Measurements from ENCODE around the gene PTRHD1.
"Not testable (repeated sequence)": the region's sequence is repeated elsewhere in the genome, so short reads cannot be mapped to it uniquely, and the experiment has no call there.

PTRHD1 gene

DNA sequence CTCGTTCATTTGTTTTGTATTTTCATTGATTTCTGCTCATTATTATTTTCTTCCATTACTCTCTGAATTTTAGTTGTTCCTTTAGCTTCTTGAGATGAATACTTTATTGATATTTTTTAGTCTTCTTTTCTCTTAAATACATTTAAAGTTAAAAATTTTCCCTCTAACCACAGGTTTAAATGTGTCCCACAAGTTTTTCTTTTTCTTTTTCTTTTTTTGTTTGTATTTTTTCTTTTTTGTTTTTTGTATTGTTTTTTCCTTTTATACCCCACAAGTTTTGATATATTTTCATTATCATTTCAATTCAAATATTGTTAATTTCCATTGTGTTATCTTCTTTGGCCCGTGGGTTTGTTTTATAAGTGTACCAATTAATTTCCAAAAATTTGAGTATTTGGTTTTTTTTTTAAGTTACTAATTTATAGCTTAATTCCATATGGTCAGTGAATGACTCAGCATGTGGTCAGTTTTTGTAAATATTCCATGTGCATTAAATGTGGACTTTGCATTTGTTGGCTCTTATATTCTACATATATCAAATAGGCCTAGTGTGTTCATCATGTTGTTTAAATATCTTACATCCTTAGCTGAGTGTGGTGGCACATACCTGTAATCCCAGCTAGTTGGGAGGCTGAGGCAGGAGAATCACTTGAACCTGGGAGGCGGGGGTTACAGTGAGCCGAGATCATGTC lies 16.3 kb upstream of the PTRHD1 start:
- no peak for DNase-seq (ENCODE audit: low read depth, low spot score)

DNA sequence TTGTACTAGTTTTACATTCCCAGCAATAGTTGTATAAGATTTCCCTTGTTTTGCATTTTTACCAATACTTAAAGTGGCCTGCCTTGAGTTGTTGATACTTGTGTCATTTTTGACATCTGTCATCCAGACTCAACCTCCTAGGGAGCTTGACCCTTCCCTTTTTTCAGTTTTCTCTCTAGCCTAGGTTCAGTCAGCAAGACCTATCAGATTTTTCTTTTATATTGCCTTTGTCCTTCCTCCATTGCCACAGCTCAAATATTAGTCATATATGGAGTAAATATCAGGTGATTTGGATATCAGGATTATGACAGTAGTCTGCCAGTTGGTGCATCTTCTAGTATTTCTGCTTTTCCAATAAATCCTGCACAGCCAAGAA lies 13.5 kb upstream of the PTRHD1 start:
- no peak for DNase-seq (ENCODE audit: low read depth, low spot score)

DNA sequence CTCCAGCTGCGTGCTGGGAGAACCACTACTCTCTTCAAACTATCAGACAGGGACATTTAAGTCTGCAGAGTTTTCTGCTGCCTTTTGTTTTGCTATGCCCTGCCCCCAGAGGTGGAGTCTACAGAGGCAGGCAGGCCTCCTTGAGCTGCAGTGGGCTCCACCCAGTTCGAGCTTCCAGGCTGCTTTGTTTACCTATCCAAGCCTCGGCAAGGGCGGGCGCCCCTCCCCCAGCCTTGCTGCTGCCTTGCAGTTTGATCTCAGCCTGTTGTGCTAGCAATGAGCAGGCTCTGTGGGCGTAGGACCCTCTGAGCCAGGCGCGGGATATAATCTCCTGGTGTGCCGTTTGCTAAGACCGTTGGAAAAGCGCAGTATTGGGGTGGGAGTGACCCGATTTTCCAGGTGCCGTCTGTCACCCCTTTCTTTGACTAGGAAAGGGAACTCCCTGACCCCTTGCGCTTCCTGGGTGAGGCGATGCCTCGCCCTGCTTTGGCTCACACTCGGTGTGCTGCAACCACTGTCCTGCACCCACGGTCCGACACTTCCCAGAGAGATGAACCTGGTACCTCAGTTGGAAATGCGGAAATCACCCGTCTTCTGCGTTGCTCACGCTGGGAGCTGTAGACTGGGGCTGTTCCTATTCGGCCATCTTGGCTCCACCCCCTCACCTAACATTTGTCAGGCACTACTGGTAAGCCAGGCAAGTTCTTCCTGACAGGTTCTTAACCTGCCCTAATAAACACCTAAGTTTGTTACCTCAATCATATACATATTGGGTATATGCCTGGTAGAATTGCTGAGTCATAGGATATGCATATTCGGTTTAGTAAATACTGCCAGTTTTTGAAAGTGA lies 12.8 kb upstream of the PTRHD1 start:
- not testable (repeated sequence) for DNase-seq (ENCODE audit: low read depth, low spot score)

DNA sequence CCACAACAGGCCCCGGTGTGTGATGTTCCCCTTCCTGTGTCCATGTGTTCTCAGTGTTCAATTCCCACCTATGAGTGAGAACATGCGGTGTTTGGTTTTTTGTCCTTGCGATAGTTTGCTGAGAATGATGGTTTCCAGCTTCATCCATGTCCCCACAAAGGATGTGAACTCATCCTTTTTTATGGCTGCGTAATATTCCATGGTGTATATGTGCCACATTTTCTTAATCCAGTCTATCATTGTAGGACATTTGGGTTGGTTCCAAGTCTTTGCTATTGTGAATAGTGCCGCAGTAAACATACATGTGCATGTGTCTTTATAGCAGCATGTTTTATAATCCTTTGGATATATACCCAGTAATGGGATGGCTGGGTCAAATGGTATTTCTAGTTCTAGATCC lies 7.3 kb upstream of the PTRHD1 start:
- DNase-seq (ENCODE audit: low read depth, low spot score): not testable (repeated sequence)

DNA sequence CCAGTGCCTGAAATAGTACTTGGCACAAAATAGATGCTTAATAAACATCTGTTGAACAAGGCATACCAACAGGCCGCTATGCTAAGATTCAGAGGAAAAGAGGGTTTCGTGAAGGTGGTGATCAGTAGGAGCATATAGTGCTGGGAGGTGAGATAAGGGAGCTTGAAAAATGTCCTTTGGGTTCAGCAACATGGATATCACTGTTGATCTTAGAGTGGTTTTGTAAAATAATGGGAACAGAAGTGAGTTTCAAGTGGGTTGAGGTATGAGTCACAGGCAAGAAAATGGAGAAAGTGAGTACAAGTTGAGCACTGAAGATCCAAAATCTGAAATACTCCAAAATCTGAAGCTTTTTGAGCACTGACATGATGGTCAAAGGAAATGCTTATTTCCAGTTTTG lies 4.5 kb upstream of the PTRHD1 start:
- no peak for DNase-seq (ENCODE audit: low read depth, low spot score)

DNA sequence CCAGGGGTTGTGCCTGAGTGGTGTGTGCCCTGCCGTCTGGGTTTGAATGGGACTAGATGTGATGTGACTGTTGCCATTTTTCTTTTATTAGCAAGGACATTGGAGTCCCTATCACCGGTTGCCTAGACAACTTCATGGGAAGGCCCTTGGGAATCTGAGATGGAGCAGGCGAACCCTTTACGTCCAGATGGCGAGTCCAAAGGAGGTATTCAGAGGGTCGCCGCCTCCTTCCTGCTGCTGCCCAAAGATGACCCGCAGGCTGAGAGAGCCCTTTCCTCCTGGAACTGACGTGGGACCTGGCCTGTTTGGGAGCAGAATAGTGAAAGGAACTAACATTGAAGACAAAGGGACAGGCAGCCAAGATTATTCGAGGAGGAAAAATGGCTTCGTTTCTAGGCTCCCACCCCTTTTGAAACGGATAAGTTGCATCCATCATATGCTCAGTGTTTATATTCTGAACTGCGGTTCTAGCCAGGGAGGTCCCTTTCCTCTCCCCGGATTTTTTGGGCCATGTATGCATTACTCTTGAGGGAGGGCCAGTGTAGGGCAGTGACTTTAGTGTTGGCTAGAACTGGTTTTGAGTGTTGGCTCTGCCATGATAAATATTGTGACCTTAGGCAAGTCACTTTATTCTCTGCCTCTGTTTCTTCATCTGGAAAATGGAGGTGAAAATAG lies 707 bp upstream of the PTRHD1 start:
- no peak for DNase-seq (ENCODE audit: low read depth, low spot score)

DNA sequence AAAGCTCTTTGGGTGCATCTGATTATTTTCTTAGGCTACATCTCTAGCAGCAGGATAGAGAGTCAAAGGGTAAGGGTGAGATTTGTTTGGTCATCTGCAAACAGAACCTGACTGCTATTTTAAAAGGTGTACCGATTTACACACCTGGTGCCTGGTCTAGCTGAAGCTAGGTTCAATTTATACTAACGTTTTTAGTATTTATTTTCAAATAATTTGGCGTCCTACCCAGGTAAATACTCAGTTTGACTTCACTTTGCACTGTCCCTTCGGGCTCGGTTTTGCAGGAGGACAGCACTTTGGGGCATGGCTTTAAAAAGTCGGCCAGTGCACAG lies 683 bp downstream of the PTRHD1 start:
- DNase-seq (ENCODE audit: low read depth, low spot score): no peak

DNA sequence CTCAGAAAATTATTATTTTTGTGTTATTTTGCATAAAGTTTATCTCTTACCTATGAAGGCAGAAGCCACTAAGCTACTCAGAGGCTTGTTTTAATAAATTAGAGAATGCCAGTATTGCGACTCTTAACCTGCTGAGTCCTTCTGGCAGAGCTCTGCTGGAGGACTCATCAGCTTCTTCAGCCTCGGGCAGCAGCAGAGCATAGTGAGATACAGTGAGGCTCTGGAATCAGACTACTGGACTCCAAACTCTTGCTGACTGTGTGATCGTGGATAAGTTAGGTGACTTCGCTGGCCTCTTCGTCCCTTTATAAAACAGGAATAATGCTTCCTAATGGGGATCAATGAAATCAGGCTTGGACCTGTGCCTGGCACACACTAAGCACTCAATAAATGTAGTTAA lies 1.7 kb downstream of the PTRHD1 start:
- DNase-seq (ENCODE audit: low read depth, low spot score): no peak

DNA sequence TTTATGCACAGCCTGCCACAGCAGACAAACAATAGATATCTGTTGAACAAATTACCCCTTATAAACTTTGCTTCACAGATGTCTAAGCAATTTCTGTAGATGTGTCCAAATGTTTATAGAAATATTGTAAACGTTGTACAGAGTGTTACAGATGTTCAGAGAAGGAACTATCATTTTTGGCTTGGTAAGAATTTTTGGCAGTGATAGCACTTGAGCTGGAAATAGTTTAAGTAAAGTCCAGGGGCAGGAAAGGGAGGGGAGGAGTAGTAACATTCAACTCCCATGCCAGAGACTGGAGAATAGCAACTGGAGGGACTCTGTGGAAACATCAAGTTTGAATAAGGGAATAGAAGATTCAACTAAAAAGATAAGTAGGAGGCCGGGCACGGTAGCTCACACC lies 4.4 kb downstream of the PTRHD1 start:
- DNase-seq (ENCODE audit: low read depth, low spot score): no peak

DNA sequence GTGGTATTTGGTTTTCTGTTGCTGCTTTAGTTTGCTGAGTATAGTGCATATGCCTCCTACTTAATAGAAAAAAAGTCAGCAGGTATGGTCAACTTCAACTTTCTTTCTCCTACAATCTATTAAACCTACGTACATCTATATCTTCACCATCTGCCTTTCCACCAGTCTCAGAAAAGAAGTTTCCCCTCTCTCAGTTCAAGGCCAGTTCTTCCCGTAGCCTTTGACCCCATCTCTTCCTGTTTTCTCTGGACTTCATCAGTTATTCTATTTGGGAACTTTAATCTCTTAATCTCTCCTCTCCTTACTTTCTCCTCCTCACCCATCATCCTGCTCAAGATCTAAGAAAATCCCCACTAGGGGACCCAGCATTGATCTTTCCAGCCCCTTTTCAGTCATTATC lies 5.7 kb downstream of the PTRHD1 start:
- no peak for DNase-seq (ENCODE audit: low read depth, low spot score)

DNA sequence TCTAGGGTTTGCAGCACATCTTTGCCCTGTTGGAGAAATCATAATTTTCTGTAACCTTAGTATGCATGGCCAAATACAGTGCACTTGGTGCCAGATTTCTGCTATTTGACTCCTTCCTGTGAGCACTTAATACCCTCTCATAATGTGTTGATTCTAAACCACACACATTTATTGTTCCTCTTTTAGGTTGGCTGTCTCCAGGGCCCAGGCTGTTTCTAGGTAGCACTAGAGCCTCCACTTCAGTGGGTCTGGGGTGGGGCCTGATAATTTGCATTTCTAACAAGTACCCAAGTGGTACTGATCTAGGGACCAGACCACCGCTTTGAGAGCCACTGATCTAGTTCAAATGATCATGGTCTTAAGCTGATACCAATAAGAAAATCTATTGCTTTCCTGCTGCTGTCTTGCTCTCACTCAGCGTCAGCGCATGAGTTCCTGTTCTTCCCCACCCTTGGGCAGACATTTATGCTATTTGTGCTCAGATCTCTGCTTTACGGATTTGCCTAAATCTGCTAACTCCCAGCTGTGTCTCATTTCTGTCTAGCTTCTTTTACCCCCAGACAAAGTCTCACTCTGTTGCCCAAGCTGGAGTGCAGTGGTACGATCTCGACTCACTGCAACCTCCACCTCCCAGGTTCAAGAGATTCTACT lies 7.4 kb downstream of the PTRHD1 start:
- no peak for DNase-seq (ENCODE audit: low read depth, low spot score)

DNA sequence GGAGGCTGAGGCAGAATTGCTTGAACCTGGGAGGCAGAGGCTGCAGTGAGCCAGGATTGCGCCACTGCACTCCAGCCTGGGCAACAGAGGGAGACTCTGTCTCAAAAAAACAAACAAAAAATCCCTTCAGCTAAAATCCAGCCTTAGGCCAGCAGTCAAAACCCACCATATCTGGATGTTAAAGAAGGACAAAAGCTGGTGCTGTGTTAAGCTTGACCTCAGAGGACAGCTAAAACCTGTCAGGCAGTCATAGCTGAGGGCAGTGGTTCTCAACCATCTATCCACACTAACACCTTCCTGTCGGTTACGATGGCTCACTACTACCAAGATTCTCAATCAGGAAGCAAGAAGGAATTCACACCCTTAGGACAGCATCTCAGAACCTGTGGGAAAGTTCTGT lies 9.6 kb downstream of the PTRHD1 start:
- no peak for DNase-seq (ENCODE audit: low read depth, low spot score)

DNA sequence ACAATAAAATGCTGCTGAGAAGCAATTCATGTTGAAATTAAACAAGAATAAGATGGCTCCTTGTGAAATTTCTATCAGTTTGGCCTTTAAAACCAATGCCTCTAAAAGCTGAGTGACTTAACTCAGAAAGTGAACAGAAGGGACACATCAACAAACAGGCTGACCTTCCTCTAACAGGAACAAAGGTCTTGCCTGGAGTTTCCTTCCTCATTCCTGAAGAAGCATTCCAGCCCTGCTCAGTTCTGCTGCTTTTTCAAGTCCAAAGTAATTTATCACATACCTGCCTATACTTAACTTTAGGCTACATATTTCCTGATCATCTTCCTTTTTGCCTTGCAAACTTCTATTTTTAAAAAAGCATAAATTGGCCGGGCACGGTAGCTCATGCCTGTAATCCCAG lies 14.1 kb downstream of the PTRHD1 start:
- no peak for DNase-seq (ENCODE audit: low read depth, low spot score)

DNA sequence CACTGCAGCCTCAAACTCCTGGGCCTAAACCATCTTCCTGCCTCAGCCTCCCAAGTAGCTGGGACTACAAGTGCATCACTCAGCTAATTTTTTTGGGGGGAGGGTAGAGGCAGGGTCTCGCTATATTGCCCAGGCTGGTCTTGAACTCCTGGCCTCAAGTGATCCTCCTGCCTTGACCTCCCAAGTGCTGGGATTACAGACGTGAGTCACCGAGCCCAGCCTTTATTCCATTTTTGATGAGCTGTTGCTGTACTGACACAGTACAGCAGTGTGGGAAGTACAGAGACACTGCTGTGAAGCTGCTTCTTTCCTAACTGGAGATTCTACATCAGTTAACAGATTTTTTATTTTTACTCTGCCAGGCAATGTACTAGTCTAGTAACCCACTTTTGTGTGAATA lies 18.8 kb downstream of the PTRHD1 start:
- DNase-seq (ENCODE audit: low read depth, low spot score): no peak

DNA sequence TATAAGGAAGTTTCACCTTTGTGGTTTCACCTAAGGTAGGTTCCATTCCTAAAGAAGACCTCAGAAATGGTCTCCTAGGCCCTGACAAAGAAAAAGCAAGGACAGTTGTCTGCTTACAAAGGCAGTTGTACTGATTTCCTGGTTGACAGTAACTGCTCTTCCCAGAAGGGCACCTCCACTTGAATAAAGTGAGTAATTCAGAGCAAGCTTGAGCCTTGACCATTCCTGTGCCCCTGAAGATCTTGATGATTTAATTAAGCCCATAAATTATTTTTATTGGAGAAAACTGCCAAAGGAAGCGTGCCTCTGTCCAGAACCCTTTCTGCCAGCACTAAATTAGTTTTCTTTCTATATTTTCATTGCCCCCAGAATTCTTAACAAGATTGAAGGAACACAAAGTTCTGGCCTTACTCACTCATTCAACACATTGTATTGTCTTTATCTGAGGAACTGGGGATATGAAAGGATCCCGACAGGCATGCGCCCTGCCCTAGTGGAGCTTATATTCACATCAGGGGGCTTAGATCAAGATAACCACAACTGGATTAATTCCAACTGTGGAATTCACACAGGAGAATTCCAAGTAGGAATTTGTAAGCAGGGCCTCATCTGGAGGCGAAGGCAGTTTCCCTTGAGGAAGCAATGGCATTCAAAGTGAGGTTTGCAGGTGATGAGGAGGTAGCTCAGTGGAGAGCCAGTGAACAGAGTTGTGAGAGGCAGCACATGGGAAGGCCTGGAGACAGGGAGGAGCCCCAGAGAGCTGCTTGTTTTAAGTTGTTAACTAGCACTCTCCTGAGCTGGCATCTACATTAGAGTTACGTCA lies 21.2 kb downstream of the PTRHD1 start:
- DNase-seq (ENCODE audit: low read depth, low spot score): no peak

DNA sequence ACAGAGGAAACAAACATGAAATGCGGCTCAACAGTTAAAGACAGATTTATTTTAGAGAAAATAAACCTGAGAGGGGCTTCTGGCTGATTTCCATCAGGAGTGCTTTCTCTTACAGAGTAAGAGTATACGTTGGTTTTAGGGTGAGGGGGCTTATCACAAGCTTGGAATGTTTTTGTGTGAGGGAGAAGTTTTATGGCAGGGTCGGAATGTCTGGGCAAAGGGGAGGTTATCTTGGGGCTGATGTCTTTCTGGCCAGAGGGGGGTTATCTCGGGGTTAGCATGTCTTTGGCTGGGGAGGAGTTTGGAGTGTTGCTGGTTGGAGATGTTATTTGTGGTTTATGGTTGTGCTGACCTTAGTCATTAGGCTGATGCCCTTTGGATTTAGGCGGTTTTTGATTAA lies 22.1 kb downstream of the PTRHD1 start:
- DNase-seq (ENCODE audit: low read depth, low spot score): no peak

DNA sequence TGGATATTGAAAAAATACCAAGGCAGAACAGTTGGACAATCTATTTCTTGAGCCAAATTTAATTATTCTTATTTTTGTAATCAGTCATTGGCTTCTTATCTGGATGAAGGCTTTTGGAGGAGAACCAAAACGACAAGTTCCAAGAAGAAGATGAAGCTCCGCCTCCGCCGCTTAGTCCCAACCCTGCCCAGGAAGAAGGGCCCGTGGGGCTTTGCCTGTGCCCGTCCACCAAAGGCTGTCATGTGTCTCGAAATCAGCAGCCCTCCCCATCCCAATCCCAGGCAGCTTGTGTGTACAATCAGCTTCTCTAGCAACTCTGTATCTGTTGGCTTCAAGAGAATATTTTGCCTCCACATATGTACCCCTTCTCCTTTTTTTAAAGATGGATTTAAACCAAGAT lies 24.6 kb downstream of the PTRHD1 start:
- no peak for DNase-seq (ENCODE audit: low read depth, low spot score)

DNA sequence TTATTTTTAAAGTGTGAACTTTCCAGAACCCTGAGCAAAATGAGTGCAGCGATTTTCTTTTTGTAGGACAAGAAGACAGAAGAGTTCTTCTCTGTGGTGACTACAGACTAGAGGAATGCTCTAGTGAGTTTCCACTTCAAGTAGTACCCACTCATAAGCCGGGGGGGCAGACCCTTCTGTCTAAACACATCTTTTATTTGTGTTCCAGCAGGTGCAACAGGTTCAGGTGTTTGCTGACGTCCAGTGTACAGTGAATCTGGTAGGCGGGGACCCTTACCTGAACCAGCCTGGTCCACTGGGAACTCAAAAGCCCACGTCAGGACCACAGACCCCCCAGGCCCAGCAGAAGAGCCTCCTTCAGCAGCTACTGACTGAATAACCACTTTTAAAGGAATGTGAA lies 25.2 kb downstream of the PTRHD1 start:
- DNase-seq (ENCODE audit: low read depth, low spot score): no peak

DNA sequence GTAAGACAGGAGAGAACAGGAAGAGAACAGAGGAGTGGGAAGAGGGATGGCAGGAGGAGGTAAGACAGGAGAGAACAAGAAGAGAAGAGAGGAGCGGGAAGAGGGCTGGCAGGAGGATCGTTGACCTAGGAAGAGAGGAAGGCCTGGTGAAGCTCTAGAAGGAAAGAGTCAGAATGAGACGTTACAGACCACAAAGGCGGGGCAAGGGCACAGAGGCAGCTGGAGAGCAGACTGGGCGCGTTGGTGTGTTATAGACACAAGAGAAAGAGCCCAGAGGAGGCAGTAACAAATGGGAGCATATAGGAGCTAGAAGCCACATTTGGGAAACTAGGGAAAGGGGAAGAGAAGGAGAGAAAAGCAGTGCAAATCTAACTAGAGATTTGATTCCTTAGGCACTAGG lies 26.6 kb downstream of the PTRHD1 start:
- no peak for DNase-seq (ENCODE audit: low read depth, low spot score)

DNA sequence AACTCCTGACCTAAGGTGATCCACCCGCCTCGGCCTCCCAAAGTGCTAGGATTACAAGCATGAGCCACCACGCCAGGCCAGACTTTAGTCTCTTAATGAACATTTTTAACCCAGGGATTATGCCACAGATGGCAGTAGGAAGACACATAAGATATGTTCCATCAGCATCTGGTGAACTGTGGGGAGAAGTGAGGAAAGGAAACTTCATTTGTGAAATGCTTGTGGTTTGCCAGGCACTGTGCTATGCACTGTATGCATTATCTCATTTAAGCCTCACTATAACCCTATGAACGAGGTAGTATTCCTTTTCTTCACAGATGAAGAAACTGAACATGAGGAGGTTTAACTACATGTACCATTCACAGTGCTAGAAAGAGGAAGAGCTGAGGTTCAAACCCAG lies 29.3 kb downstream of the PTRHD1 start:
- DNase-seq (ENCODE audit: low read depth, low spot score): no peak

DNA sequence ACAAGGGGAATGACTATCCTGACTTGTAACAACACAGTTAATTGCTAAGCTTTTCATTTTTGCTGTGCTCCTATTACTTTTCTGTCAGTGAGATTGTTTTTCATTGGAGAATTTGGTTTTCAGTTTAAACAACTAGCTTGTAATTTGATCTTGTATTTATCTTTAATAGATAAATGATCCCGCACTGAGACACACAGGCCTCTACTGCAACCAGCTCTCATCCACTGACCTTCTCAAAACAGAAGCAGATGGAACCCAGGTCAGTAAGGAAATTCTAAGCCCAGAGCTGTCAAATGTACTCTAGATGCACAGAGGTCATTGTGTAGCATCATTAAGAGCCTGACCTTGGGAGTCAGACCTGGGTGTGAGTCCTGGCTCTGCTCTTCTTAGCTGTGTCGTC lies 30.7 kb downstream of the PTRHD1 start:
- no peak for DNase-seq (ENCODE audit: low read depth, low spot score)

DNA sequence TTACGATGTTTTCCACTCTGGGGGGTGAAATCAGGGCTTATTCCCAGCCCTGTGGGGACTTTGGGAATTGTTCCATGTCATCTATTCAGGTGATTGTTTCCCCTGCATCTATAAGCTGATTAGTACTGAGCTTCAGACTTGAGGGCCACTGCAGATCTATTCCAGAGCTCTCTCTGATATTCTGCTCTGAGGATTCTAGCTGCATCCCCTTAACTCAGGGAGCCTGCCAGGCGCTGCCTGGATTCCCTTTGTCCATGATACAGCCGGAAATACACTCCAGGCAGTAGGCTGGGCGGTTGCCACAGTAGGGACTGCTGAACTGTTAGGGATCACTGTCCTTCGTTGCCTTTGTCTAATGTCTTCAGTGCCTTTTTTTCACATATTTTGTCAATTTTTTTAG lies 31.3 kb downstream of the PTRHD1 start:
- DNase-seq (ENCODE audit: low read depth, low spot score): no peak

Data from activated CD4-positive, CD25-positive, alpha-beta regulatory T cell treated with anti-CD3 and anti-CD28 coated beads, Interleukin-2, amount 50 U/mL, for 16 hours (primary cell).